ENCODE measurements around the gene PANX3. TPM values are rescaled to one million over a fixed set of nuclear protein-coding genes. Genes with fewer than 3 reads are reported as not detected.

The PANX3 gene
- polyA plus RNA-seq, 1 of the 3 experiments (the other 2 are of a cell fraction): not detected

DNA sequence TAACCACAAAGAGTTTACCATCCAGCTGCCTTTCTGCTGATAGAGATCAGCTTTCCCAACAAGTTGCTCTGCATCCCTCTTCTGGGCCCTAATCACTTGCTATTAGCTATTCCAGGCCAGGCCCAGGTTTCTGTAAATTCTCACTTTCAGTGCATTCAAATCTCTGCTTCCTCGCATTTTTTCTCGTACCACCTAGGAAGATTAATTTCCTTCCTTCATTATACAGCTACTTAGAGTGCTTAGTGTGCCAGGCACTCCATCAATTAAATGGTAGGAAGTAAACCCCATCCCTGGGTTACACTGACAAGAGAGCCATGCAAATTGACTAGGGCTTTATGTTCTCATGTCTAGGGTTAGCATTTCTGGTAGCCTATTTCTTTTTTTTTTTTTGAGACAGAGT is 52.6 kb downstream of the PANX3 start:
- CTCF ChIA-PET: interaction anchor here (2.3 to 4.9 kb wide), 4 partner anchors 19 to 202 kb away, joined by 8 to 26 read pairs (median 16); partner anchors contain the start of gene ROBO3
- no peaks in the 10 kb centered on the region for H3K27me3 ChIP-seq (ENCODE audit: insufficient read depth)
- WGBS (ENCODE audit: low lambda C conversion rate): 91% methylated on average over 2 of the region's 2 CpGs

More for the DNA sequence above, 52.6 kb downstream of the PANX3 start:
- Histone ChIP-seq H2AFZ (ENCODE audit: low read depth) (no peak overlapping the region), H3K9me2 (no peaks in the 10 kb centered on the region), H3K36me3 (replicated peaks in 1 of 2; ENCODE audit: control insufficient read depth in 1 of 2, insufficient read depth in 2 of 2, low read length in 1 of 2) (peaks cover 5 to 8% of the 10 kb centered on the region in 2 experiments), H4K20me1 (ENCODE audit: insufficient read depth) (no peaks in the 10 kb centered on the region), H3F3A (replicated peaks; ENCODE audit: insufficient read depth) (no peaks in the 10 kb centered on the region), H3K4me1 (ENCODE audit: control insufficient read depth in 1 of 2, insufficient read depth in 2 of 2, low read depth in 1 of 2, low read length in 1 of 2) (no peaks in the 10 kb centered on the region), H3K9ac (no peak overlapping the region), H3K27ac (ENCODE audit: low read depth in 2 of 2, low read length in 1 of 2) (no peak overlapping the region), H3K4me3 (ENCODE audit: low read depth in 2 of 2, low read length in 1 of 2) (no peak overlapping the region), H3K4me2 (no peak overlapping the region), H3K79me2 (ENCODE audit: insufficient read depth) (no peaks in the 10 kb centered on the region), H3K9me3 (no peaks in the 10 kb centered on the region)
- TF ChIP-seq, protein P1, sequence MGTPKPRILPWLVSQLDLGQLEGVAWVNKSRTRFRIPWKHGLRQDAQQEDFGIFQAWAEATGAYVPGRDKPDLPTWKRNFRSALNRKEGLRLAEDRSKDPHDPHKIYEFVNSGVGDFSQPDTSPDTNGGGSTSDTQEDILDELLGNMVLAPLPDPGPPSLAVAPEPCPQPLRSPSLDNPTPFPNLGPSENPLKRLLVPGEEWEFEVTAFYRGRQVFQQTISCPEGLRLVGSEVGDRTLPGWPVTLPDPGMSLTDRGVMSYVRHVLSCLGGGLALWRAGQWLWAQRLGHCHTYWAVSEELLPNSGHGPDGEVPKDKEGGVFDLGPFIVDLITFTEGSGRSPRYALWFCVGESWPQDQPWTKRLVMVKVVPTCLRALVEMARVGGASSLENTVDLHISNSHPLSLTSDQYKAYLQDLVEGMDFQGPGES (IDR thresholded peaks at IDR 0.05; ENCODE audit: low read depth, low read length): no peak
- TF ChIP-seq, protein P2, sequence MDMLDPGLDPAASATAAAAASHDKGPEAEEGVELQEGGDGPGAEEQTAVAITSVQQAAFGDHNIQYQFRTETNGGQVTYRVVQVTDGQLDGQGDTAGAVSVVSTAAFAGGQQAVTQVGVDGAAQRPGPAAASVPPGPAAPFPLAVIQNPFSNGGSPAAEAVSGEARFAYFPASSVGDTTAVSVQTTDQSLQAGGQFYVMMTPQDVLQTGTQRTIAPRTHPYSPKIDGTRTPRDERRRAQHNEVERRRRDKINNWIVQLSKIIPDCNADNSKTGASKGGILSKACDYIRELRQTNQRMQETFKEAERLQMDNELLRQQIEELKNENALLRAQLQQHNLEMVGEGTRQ (IDR thresholded peaks at IDR 0.05; ENCODE audit: borderline replicate concordance, low read depth, low read length): no peak
- no peak for TF ChIP-seq NRF1 (IDR thresholded peaks at IDR 0.05; ENCODE audit: low read depth, low read length)
- no peak for TF ChIP-seq EZH2phosphoT487 (IDR thresholded peaks at IDR 0.05; ENCODE audit: borderline replicate concordance, low read depth)
- TF ChIP-seq, protein P3, sequence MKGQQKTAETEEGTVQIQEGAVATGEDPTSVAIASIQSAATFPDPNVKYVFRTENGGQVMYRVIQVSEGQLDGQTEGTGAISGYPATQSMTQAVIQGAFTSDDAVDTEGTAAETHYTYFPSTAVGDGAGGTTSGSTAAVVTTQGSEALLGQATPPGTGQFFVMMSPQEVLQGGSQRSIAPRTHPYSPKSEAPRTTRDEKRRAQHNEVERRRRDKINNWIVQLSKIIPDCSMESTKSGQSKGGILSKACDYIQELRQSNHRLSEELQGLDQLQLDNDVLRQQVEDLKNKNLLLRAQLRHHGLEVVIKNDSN (IDR thresholded peaks at IDR 0.05; ENCODE audit: borderline replicate concordance, low read depth): no peak
- TF ChIP-seq, protein P4, sequence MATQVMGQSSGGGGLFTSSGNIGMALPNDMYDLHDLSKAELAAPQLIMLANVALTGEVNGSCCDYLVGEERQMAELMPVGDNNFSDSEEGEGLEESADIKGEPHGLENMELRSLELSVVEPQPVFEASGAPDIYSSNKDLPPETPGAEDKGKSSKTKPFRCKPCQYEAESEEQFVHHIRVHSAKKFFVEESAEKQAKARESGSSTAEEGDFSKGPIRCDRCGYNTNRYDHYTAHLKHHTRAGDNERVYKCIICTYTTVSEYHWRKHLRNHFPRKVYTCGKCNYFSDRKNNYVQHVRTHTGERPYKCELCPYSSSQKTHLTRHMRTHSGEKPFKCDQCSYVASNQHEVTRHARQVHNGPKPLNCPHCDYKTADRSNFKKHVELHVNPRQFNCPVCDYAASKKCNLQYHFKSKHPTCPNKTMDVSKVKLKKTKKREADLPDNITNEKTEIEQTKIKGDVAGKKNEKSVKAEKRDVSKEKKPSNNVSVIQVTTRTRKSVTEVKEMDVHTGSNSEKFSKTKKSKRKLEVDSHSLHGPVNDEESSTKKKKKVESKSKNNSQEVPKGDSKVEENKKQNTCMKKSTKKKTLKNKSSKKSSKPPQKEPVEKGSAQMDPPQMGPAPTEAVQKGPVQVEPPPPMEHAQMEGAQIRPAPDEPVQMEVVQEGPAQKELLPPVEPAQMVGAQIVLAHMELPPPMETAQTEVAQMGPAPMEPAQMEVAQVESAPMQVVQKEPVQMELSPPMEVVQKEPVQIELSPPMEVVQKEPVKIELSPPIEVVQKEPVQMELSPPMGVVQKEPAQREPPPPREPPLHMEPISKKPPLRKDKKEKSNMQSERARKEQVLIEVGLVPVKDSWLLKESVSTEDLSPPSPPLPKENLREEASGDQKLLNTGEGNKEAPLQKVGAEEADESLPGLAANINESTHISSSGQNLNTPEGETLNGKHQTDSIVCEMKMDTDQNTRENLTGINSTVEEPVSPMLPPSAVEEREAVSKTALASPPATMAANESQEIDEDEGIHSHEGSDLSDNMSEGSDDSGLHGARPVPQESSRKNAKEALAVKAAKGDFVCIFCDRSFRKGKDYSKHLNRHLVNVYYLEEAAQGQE (IDR thresholded peaks at IDR 0.05; ENCODE audit: low read depth, low read length): no peak
- TF ChIP-seq MXI1 (IDR thresholded peaks at IDR 0.05; ENCODE audit: low read depth, low read length): no peak
- no peak for TF ChIP-seq FOXM1 (IDR thresholded peaks at IDR 0.05; ENCODE audit: low read depth)
- no peak for DNase-seq
- POLR2A ChIA-PET: no interaction called here

Data from SK-N-SH (cell line).